ENCODE data around the gene LRP1B.

Gene LRP1B

DNA sequence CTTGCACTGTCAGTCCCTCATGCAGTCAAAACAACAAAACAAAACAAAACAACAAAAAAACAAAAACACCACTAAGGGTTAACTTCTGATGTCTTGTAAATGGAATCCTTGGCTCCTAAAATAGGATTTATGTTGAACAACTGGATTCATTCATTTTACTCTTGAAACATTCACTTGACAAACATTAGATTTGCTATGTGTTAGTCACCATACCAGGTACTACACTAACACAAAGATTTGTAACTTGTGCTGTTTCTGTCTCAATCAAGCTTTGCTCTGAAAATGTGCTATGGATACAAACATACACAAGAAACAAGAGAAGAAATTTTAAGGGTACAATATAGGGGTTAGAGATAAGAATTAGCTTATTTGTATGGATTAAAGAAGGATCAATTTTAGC lies 812.8 kb downstream of the LRP1B start:
- TF ChIP-seq EZH2phosphoT487 (IDR thresholded peaks at IDR 0.05; ENCODE audit: low read length) (no peak), CTCF (IDR thresholded peaks at IDR 0.05; ENCODE audit: low read length) (no peak), EZH2 (optimal IDR thresholded peaks at IDR 0.05; ENCODE audit: low read depth, low read length) (no peak)
- H3K27ac ChIP-seq (ENCODE audit: low read length), result no peak overlapping the region
- H3K4me2 ChIP-seq (ENCODE audit: low read depth, low read length), result no peak overlapping the region
- H3K4me1 ChIP-seq (ENCODE audit: low read length), result no peaks in the 10 kb centered on the region
- H4K20me1 ChIP-seq (ENCODE audit: insufficient read depth, low read length), result no peaks in the 10 kb centered on the region
- no peaks in the 10 kb centered on the region for H3F3A ChIP-seq (ENCODE audit: insufficient read depth, low read length)
- H3K27me3 ChIP-seq (replicated peaks; ENCODE audit: insufficient read depth, low read length), result no peaks in the 10 kb centered on the region
- H2AFZ ChIP-seq (ENCODE audit: low read length), result no peak overlapping the region
- H3K4me3 ChIP-seq (ENCODE audit: low read length), result no peak overlapping the region
- DNase-seq, result no peak
- no peaks in the 10 kb centered on the region for H3K9me2 ChIP-seq (replicated peaks; ENCODE audit: insufficient read depth, low read length)
- H3K9ac ChIP-seq (ENCODE audit: low read length), result no peak overlapping the region
- no peaks in the 10 kb centered on the region for H3K9me3 ChIP-seq (replicated peaks; ENCODE audit: insufficient read depth, low read length)
- no peaks in the 10 kb centered on the region for H3K79me2 ChIP-seq (ENCODE audit: low read length)
- no peaks in the 10 kb centered on the region for H3K36me3 ChIP-seq (replicated peaks; ENCODE audit: insufficient read depth, low read length)

DNA sequence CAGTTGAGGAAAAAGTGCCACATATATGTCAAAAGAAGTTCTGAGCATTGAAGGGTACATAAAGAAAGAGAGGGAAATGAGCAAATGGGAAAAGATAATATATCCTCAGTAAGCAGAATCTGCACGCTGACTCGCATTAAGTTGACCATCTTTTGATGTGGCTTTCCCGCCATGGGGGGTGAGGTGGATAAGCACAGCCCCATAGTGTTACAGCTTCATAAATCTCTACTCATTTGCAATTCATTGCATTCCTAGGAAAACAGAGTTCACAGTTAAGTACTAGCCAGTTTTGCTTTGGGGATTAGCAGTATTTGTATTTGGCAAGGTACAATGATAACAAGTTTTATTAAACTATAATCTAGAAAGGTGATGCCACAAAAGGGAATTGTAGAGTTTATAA lies 814.2 kb downstream of the LRP1B start:
- Histone ChIP-seq H3K9me3 (replicated peaks; ENCODE audit: insufficient read depth, low read length) (no peaks in the 10 kb centered on the region), H3K27me3 (replicated peaks; ENCODE audit: insufficient read depth, low read length) (no peaks in the 10 kb centered on the region), H3K4me1 (ENCODE audit: low read length) (no peaks in the 10 kb centered on the region), H3F3A (ENCODE audit: insufficient read depth, low read length) (no peaks in the 10 kb centered on the region), H4K20me1 (ENCODE audit: insufficient read depth, low read length) (no peaks in the 10 kb centered on the region), H3K79me2 (ENCODE audit: low read length) (no peaks in the 10 kb centered on the region), H3K9ac (ENCODE audit: low read length) (no peak overlapping the region), H3K36me3 (replicated peaks; ENCODE audit: insufficient read depth, low read length) (no peaks in the 10 kb centered on the region), H2AFZ (ENCODE audit: low read length) (no peak overlapping the region), H3K4me2 (ENCODE audit: low read depth, low read length) (no peak overlapping the region), H3K9me2 (replicated peaks; ENCODE audit: insufficient read depth, low read length) (no peaks in the 10 kb centered on the region), H3K27ac (ENCODE audit: low read length) (no peak overlapping the region), H3K4me3 (ENCODE audit: low read length) (no peak overlapping the region)
- TF ChIP-seq EZH2 (optimal IDR thresholded peaks at IDR 0.05; ENCODE audit: low read depth, low read length), result no peak
- TF ChIP-seq CTCF (IDR thresholded peaks at IDR 0.05; ENCODE audit: low read length), result no peak
- no peak for TF ChIP-seq EZH2phosphoT487 (IDR thresholded peaks at IDR 0.05; ENCODE audit: low read length)
- no peak for DNase-seq

DNA sequence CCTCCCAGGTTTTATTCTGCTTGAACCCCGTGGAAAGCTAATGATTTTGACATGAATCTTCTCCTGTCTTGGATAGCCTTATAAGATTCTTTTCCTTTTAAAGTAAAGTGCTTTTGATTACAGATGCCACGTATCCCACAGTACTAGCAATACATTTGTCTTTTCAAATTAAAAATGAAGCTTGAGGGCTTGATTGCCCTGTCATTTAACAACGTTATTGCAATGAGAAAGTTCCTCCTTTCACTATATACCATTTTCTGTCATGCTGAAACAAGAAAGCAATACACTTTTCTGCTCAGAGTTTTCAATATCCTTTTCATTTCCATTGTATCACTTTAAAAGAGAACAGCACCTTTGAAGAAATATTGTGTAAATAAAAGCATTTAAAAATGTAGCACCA lies 814.7 kb downstream of the LRP1B start:
- no peaks in the 10 kb centered on the region for H3K36me3 ChIP-seq (replicated peaks; ENCODE audit: insufficient read depth, low read length)
- H3K79me2 ChIP-seq (ENCODE audit: low read length), result no peaks in the 10 kb centered on the region
- H3K9ac ChIP-seq (ENCODE audit: low read length), result no peak overlapping the region
- H3K9me3 ChIP-seq (replicated peaks; ENCODE audit: insufficient read depth, low read length), result no peaks in the 10 kb centered on the region
- no peak overlapping the region for H3K4me2 ChIP-seq (ENCODE audit: low read depth, low read length)
- no peaks in the 10 kb centered on the region for H3K27me3 ChIP-seq (replicated peaks; ENCODE audit: insufficient read depth, low read length)
- H2AFZ ChIP-seq (ENCODE audit: low read length), result no peak overlapping the region
- TF ChIP-seq EZH2 (optimal IDR thresholded peaks at IDR 0.05; ENCODE audit: low read depth, low read length), result no peak
- TF ChIP-seq EZH2phosphoT487 (IDR thresholded peaks at IDR 0.05; ENCODE audit: low read length), result no peak
- no peak for TF ChIP-seq CTCF (IDR thresholded peaks at IDR 0.05; ENCODE audit: low read length)
- no peaks in the 10 kb centered on the region for H4K20me1 ChIP-seq (ENCODE audit: insufficient read depth, low read length)
- no peak for DNase-seq
- H3K4me1 ChIP-seq (ENCODE audit: low read length), result no peaks in the 10 kb centered on the region
- H3K9me2 ChIP-seq (replicated peaks; ENCODE audit: insufficient read depth, low read length), result no peaks in the 10 kb centered on the region
- H3F3A ChIP-seq (ENCODE audit: insufficient read depth, low read length), result no peaks in the 10 kb centered on the region
- H3K27ac ChIP-seq (ENCODE audit: low read length), result no peak overlapping the region
- H3K4me3 ChIP-seq (ENCODE audit: low read length), result no peak overlapping the region
